Trophoblast cell (in vitro differentiated cells and primary cell): ENCODE data around the gene GPR31.

Experiments
- DNase-seq, 2 donors: peaks; one replicate each; pipeline ENCODE4 v3.0.0-alpha.2; 2016
- H2AFZ ChIP-seq: 2 replicates; pipeline ENCODE4 v1.6.1; 2013; ENCODE audit warnings: low read length, moderate library complexity, mild to moderate bottlenecking; ENCODE audit not compliant: insufficient read depth, poor library complexity
- H2AK5ac ChIP-seq: 2 replicates; pipeline ENCODE4 v1.6.1; 2013; ENCODE audit warnings: mild to moderate bottlenecking, low read length
- H2BK120ac ChIP-seq: 2 replicates; pipeline ENCODE4 v1.6.1; 2013; ENCODE audit warnings: low read length, mild to moderate bottlenecking, moderate library complexity; ENCODE audit not compliant: insufficient read depth, poor library complexity
- H2BK12ac ChIP-seq: 2 replicates; pipeline ENCODE4 v1.6.1; 2013; ENCODE audit warnings: mild to moderate bottlenecking, low read length, moderate library complexity
- H2BK5ac ChIP-seq: 2 replicates; pipeline ENCODE4 v1.6.1; 2013; ENCODE audit warnings: low read length, low read depth, moderate library complexity, mild to moderate bottlenecking; ENCODE audit not compliant: poor library complexity
- H3K14ac ChIP-seq: 2 replicates; pipeline ENCODE4 v1.6.1; 2013; ENCODE audit warnings: mild to moderate bottlenecking, low read length
- H3K18ac ChIP-seq: 2 replicates; pipeline ENCODE4 v1.6.1; 2013; ENCODE audit warnings: mild to moderate bottlenecking, low read length
- H3K23ac ChIP-seq: 2 replicates; pipeline ENCODE4 v1.6.1; 2013; ENCODE audit warnings: low read length
- H3K27ac ChIP-seq: 2 replicates; pipeline ENCODE4 v1.5.1; 2013; ENCODE audit warnings: low read depth, mild to moderate bottlenecking, inconsistent platforms, low read length, moderate library complexity
- H3K27me3 ChIP-seq: 2 replicates; pipeline ENCODE4 v1.6.1; 2013; ENCODE audit warnings: inconsistent platforms, mild to moderate bottlenecking, low read length, moderate library complexity; ENCODE audit not compliant: insufficient read depth
- H3K36me3 ChIP-seq, 2 experiments: 1 replicate in 1 of 2; 2 replicates in 1 of 2; pipeline ENCODE4 v1.6.1; 2013; ENCODE audit warnings: low read length in 2 of 2, mild to moderate bottlenecking in 2 of 2, moderate library complexity in 1 of 2; ENCODE audit not compliant: insufficient read depth in 2 of 2, control insufficient read depth in 1 of 2
- H3K4ac ChIP-seq: 2 replicates; pipeline ENCODE4 v1.6.1; 2013; ENCODE audit warnings: low read depth, mild to moderate bottlenecking, low read length, moderate library complexity
- H3K4me1 ChIP-seq, 2 experiments: 1 replicate in 1 of 2; 2 replicates in 1 of 2; pipeline ENCODE4 v1.6.1; 2013; ENCODE audit warnings: low read length in 2 of 2, mild to moderate bottlenecking in 2 of 2, moderate library complexity in 1 of 2; ENCODE audit not compliant: insufficient read depth in 2 of 2, control insufficient read depth in 1 of 2
- H3K4me2 ChIP-seq: 2 replicates; pipeline ENCODE4 v1.6.1; 2013; ENCODE audit warnings: inconsistent platforms, mild to moderate bottlenecking, low read length, moderate library complexity
- H3K4me3 ChIP-seq: 2 replicates; pipeline ENCODE4 v1.5.1; 2013; ENCODE audit warnings: mild to moderate bottlenecking, low read depth, low read length, inconsistent platforms
- H3K79me1 ChIP-seq: one replicate; pipeline ENCODE4 v1.6.1; 2013; ENCODE audit warnings: low read length
- H3K79me2 ChIP-seq: 2 replicates; pipeline ENCODE4 v1.6.1; 2013; ENCODE audit warnings: low read length, mild to moderate bottlenecking; ENCODE audit not compliant: control insufficient read depth, insufficient read depth, poor library complexity
- H3K9ac ChIP-seq: 2 replicates; pipeline ENCODE4 v1.6.1; 2013; ENCODE audit warnings: mild to moderate bottlenecking, low read length
- H3K9me3 ChIP-seq: 2 replicates; pipeline ENCODE4 v1.6.1; 2013; ENCODE audit warnings: low read depth, mild to moderate bottlenecking, control low read depth, inconsistent platforms, low read length; ENCODE audit not compliant: insufficient read depth
- H4K12ac ChIP-seq: 2 replicates; pipeline ENCODE4 v1.6.1; 2013; ENCODE audit warnings: low read depth, mild to moderate bottlenecking, low read length, moderate library complexity
- H4K8ac ChIP-seq: 2 replicates; pipeline ENCODE4 v1.6.1; 2013; ENCODE audit warnings: low read depth, mild to moderate bottlenecking, low read length, moderate library complexity
- H4K91ac ChIP-seq: one replicate; pipeline ENCODE4 v1.6.1; 2013; ENCODE audit warnings: low read depth, mild to moderate bottlenecking, low read length, moderate library complexity
- WGBS: extraction: QIAGEN DNeasy Blood & Tissue Kit; methylation state at CpG from one replicate; pipeline ENCODE4 v1.1.7; 2013; ENCODE audit warnings: missing lambda C conversion rate; ENCODE audit not compliant: insufficient read length, insufficient coverage; ENCODE audit errors: extremely low coverage; 5-methylcytosine and 5-hydroxymethylcytosine counted together

GPR31 gene

GRCh38 chr6:167137881-167138280, 19.9 kb downstream of the GPR31 start:
- Histone ChIP-seq H3K18ac (no peak overlapping the region), H3K4me3 (no peak overlapping the region), H2AFZ (no peak overlapping the region), H2BK12ac (no peak overlapping the region), H3K36me3 (no peaks in the 10 kb centered on the region), H3K79me1 (no peaks in the 10 kb centered on the region), H2BK5ac (no peak overlapping the region), H3K14ac (no peak overlapping the region), H3K23ac (no peak overlapping the region), H3K4ac (no peak overlapping the region), H3K9ac (no peak overlapping the region), H2AK5ac (no peak overlapping the region), H3K79me2 (no peaks in the 10 kb centered on the region), H3K27me3 (no peaks in the 10 kb centered on the region), H3K4me2 (no peak overlapping the region), H4K91ac (no peak overlapping the region), H2BK120ac (no peak overlapping the region), H4K12ac (no peak overlapping the region), H3K27ac (no peak overlapping the region), H3K9me3 (no peaks in the 10 kb centered on the region), H4K8ac (no peak overlapping the region), H3K4me1 (peaks cover 0 to 5% of the 10 kb centered on the region in 2 experiments)
- DNase-seq: no peak
- WGBS: no CpG with 5 or more reads among the region's 6 CpGs

GRCh38 chr6:167137081-167137480, 20.7 kb downstream of the GPR31 start:
- no peak overlapping the region for H3K27ac ChIP-seq

GRCh38 chr6:167136376-167136775, 21.4 kb downstream of the GPR31 start:
- no peaks in the 10 kb centered on the region for H3K27me3 ChIP-seq
- no peak overlapping the region for H2BK120ac ChIP-seq
- H2AFZ ChIP-seq: no peak overlapping the region
- H3K79me2 ChIP-seq: no peaks in the 10 kb centered on the region
- no peak overlapping the region for H3K23ac ChIP-seq
- no peak overlapping the region for H3K4me3 ChIP-seq
- no peak overlapping the region for H2AK5ac ChIP-seq
- H3K4ac ChIP-seq: no peak overlapping the region
- H3K4me1 ChIP-seq: peaks cover 0 to 5% of the 10 kb centered on the region in 2 experiments
- H3K9me3 ChIP-seq: no peaks in the 10 kb centered on the region
- no peak overlapping the region for H2BK12ac ChIP-seq
- H4K91ac ChIP-seq: no peak overlapping the region
- no peak overlapping the region for H4K12ac ChIP-seq
- H3K79me1 ChIP-seq: no peaks in the 10 kb centered on the region
- H3K14ac ChIP-seq: no peak overlapping the region
- DNase-seq: no peak
- no peak overlapping the region for H3K9ac ChIP-seq
- H3K27ac ChIP-seq: no peak overlapping the region
- no peak overlapping the region for H2BK5ac ChIP-seq
- WGBS: no CpG with 5 or more reads among the region's 13 CpGs
- H4K8ac ChIP-seq: no peak overlapping the region
- H3K18ac ChIP-seq: no peak overlapping the region
- H3K36me3 ChIP-seq: no peaks in the 10 kb centered on the region
- no peak overlapping the region for H3K4me2 ChIP-seq

More at GRCh38 chr6:167137081-167137480, 20.7 kb downstream of the GPR31 start:
- Histone ChIP-seq H4K8ac (no peak overlapping the region), H2BK120ac (no peak overlapping the region), H3K79me2 (no peaks in the 10 kb centered on the region), H3K4me1 (peaks cover 0 to 5% of the 10 kb centered on the region in 2 experiments), H3K18ac (no peak overlapping the region), H3K23ac (no peak overlapping the region), H4K91ac (no peak overlapping the region), H3K9me3 (no peaks in the 10 kb centered on the region), H3K4me2 (no peak overlapping the region), H3K79me1 (no peaks in the 10 kb centered on the region), H3K14ac (no peak overlapping the region), H2BK12ac (no peak overlapping the region), H4K12ac (no peak overlapping the region), H2BK5ac (no peak overlapping the region), H3K4ac (no peak overlapping the region), H2AFZ (no peak overlapping the region), H3K4me3 (no peak overlapping the region), H2AK5ac (no peak overlapping the region), H3K27me3 (no peaks in the 10 kb centered on the region), H3K36me3 (no peaks in the 10 kb centered on the region), H3K9ac (no peak overlapping the region)
- WGBS: no CpG with 5 or more reads among the region's 10 CpGs
- DNase-seq: peak in 1 of 2 donors; percentile 31

GRCh38 chr6:167134448-167135328, 23.1 kb downstream of the GPR31 start:
- Histone ChIP-seq H3K27ac (no peak overlapping the region), H2BK5ac (no peak overlapping the region), H3K9ac (no peak overlapping the region), H3K18ac (no peak overlapping the region), H3K79me1 (no peaks in the 10 kb centered on the region), H4K8ac (no peak overlapping the region), H4K91ac (no peak overlapping the region), H3K27me3 (no peaks in the 10 kb centered on the region), H3K79me2 (no peaks in the 10 kb centered on the region), H3K23ac (no peak overlapping the region), H3K14ac (no peak overlapping the region), H2AFZ (no peak overlapping the region), H3K9me3 (no peaks in the 10 kb centered on the region), H4K12ac (no peak overlapping the region), H2BK12ac (no peak overlapping the region), H3K4ac (no peak overlapping the region), H3K4me2 (no peak overlapping the region), H2BK120ac (no peak overlapping the region), H2AK5ac (no peak overlapping the region), H3K36me3 (no peaks in the 10 kb centered on the region), H3K4me1 (peaks cover 0 to 5% of the 10 kb centered on the region in 2 experiments), H3K4me3 (no peak overlapping the region)
- WGBS: no CpG with 5 or more reads among the region's 23 CpGs
- peak in 1 of 2 donors; percentile 61 for DNase-seq
